ENCODE measurements around the gene NBL1.

NBL1 gene

DNA sequence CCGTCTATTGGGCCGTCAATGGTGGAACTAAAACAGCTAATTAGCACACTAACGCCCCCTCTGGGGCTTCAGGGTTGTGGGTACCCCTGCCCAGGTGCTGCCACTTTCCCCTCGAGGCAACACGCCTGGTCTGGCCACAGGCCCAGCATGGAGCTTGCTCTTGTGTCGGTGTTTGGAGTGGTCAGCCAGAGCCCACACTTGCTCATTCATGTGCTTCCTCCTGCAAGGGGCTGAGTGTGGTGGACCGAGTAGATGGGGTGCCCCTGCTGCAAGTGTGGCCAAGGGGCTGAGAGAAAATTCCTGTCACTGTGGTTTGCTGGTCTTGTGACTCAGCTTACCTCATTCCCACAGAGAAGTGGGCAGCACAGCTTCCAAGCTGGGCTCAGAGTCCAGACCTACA is 46.2 kb downstream of the NBL1 start:
- Histone ChIP-seq H4K20me1 (ENCODE audit: insufficient read depth, low read length) (no peaks in the 10 kb centered on the region), H3K27me3 (replicated peaks; ENCODE audit: insufficient read depth, low read length) (no peaks in the 10 kb centered on the region), H3K36me3 (replicated peaks; ENCODE audit: insufficient read depth, low read length) (no peaks in the 10 kb centered on the region), H3K79me2 (ENCODE audit: low read length) (no peaks in the 10 kb centered on the region), H3K27ac (ENCODE audit: low read length) (no peak overlapping the region), H2AFZ (ENCODE audit: low read length) (no peak overlapping the region), H3K9ac (ENCODE audit: low read length) (no peak overlapping the region), H3K4me1 (ENCODE audit: low read length) (no peaks in the 10 kb centered on the region), H3K4me2 (ENCODE audit: low read depth, low read length) (no peak overlapping the region), H3K9me2 (replicated peaks; ENCODE audit: insufficient read depth, low read length) (no peaks in the 10 kb centered on the region), H3K4me3 (ENCODE audit: low read length) (no peak overlapping the region), H3K9me3 (replicated peaks; ENCODE audit: insufficient read depth, low read length) (no peaks in the 10 kb centered on the region), H3F3A (ENCODE audit: insufficient read depth, low read length) (no peaks in the 10 kb centered on the region)
- no peak for DNase-seq
- TF ChIP-seq EZH2 (optimal IDR thresholded peaks at IDR 0.05; ENCODE audit: low read depth, low read length) (no peak), EZH2phosphoT487 (IDR thresholded peaks at IDR 0.05; ENCODE audit: low read length) (no peak)
- TF ChIP-seq, protein P1, sequence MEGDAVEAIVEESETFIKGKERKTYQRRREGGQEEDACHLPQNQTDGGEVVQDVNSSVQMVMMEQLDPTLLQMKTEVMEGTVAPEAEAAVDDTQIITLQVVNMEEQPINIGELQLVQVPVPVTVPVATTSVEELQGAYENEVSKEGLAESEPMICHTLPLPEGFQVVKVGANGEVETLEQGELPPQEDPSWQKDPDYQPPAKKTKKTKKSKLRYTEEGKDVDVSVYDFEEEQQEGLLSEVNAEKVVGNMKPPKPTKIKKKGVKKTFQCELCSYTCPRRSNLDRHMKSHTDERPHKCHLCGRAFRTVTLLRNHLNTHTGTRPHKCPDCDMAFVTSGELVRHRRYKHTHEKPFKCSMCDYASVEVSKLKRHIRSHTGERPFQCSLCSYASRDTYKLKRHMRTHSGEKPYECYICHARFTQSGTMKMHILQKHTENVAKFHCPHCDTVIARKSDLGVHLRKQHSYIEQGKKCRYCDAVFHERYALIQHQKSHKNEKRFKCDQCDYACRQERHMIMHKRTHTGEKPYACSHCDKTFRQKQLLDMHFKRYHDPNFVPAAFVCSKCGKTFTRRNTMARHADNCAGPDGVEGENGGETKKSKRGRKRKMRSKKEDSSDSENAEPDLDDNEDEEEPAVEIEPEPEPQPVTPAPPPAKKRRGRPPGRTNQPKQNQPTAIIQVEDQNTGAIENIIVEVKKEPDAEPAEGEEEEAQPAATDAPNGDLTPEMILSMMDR (IDR thresholded peaks at IDR 0.05; ENCODE audit: low read length), result no peak

DNA sequence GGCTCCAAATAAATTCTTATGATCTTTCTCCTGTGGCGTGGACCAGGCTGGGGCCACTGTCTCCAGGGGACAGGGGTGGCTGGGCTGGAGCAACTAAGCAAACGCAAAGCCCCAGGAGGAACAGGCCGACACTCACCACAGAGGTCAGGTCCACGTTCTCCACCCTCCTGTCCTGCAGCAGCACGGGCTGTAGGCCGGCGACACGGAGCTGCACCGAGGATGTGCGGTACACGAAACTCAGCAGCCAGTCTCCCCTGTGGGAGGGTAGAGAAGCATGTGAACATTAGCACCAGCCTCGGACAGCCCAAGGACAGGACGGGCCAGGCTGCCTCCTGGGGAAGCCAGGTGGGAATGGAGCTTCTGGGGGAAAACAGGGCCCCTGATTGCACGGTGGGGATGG is 50.2 kb downstream of the NBL1 start:
- Histone ChIP-seq H3K27me3 (replicated peaks; ENCODE audit: insufficient read depth, low read length) (no peaks in the 10 kb centered on the region), H3K4me3 (ENCODE audit: low read length) (no peak overlapping the region), H3K27ac (ENCODE audit: low read length) (no peak overlapping the region), H3K4me2 (ENCODE audit: low read depth, low read length) (no peak overlapping the region), H3K9me2 (replicated peaks; ENCODE audit: insufficient read depth, low read length) (no peaks in the 10 kb centered on the region), H4K20me1 (ENCODE audit: insufficient read depth, low read length) (no peaks in the 10 kb centered on the region), H3K9me3 (replicated peaks; ENCODE audit: insufficient read depth, low read length) (no peaks in the 10 kb centered on the region), H2AFZ (ENCODE audit: low read length) (no peak overlapping the region), H3K79me2 (ENCODE audit: low read length) (no peaks in the 10 kb centered on the region), H3K9ac (ENCODE audit: low read length) (no peak overlapping the region), H3K36me3 (replicated peaks; ENCODE audit: insufficient read depth, low read length) (no peaks in the 10 kb centered on the region), H3F3A (ENCODE audit: insufficient read depth, low read length) (no peaks in the 10 kb centered on the region), H3K4me1 (ENCODE audit: low read length) (no peaks in the 10 kb centered on the region)
- no peak for TF ChIP-seq EZH2phosphoT487 (IDR thresholded peaks at IDR 0.05; ENCODE audit: low read length)
- TF ChIP-seq, protein P1 (IDR thresholded peaks at IDR 0.05; ENCODE audit: low read length), result no peak
- no peak for TF ChIP-seq EZH2 (optimal IDR thresholded peaks at IDR 0.05; ENCODE audit: low read depth, low read length)
- no peak for DNase-seq

DNA sequence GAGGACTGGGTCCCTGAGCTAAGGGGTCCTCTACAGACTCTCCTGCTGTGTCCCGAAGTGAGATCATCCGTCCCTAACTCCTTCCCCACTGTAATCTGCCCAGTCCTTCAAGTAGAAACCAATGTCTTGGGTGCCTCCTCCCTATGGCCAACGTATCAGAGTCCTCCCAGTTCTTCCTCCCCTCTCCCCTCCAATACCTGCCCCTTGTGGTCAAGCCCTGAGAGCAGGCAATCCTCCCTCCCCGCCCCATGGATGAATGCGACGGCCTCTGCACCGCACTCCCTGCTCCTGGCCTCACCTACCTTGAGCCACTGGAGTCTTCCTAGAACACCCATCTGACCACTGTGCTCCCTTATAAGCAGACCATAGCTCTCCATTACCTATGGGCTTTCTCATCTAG is 51.7 kb downstream of the NBL1 start:
- Histone ChIP-seq H3K9me2 (replicated peaks; ENCODE audit: insufficient read depth, low read length) (no peaks in the 10 kb centered on the region), H3K27me3 (replicated peaks; ENCODE audit: insufficient read depth, low read length) (no peaks in the 10 kb centered on the region), H3K79me2 (ENCODE audit: low read length) (no peaks in the 10 kb centered on the region), H3K9ac (ENCODE audit: low read length) (no peak overlapping the region), H3K27ac (ENCODE audit: low read length) (no peak overlapping the region), H2AFZ (ENCODE audit: low read length) (no peak overlapping the region), H3K36me3 (replicated peaks; ENCODE audit: insufficient read depth, low read length) (no peaks in the 10 kb centered on the region), H3F3A (ENCODE audit: insufficient read depth, low read length) (no peaks in the 10 kb centered on the region), H3K9me3 (replicated peaks; ENCODE audit: insufficient read depth, low read length) (no peaks in the 10 kb centered on the region), H3K4me3 (ENCODE audit: low read length) (no peak overlapping the region), H3K4me2 (ENCODE audit: low read depth, low read length) (no peak overlapping the region), H4K20me1 (ENCODE audit: insufficient read depth, low read length) (no peaks in the 10 kb centered on the region), H3K4me1 (ENCODE audit: low read length) (no peaks in the 10 kb centered on the region)
- TF ChIP-seq EZH2 (optimal IDR thresholded peaks at IDR 0.05; ENCODE audit: low read depth, low read length) (no peak), EZH2phosphoT487 (IDR thresholded peaks at IDR 0.05; ENCODE audit: low read length) (no peak)
- TF ChIP-seq, protein P1 (IDR thresholded peaks at IDR 0.05; ENCODE audit: low read length), result no peak
- DNase-seq, result no peak
